ENCODE measurements around the gene PPARA.
A peak's percentile ranks its signal among the peaks of the same experiment; 100 is the strongest.
"Not testable (repeated sequence)": the region's sequence is repeated elsewhere in the genome, so short reads cannot be mapped to it uniquely, and the experiment has no call there.

Gene PPARA

DNA sequence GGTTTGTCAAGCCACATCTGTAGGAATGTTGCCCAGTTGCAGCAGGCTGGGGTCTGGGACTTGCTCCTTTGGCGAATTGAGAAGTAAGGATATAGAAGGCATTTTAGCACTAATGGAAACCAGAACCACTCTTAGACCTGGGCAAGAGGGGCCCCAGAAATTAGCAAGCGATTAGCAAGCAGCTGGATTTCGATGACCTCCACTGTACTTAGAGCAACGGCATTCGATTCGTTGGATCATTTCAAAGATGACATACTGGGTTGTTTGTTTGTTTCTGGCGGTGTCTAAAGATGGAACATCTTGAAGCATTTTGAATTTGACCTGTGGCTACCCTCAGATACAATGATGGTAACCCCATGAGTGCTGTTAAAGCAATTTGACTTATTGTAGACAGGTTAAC lies 100.9 kb downstream of the PPARA start:
- no peak for DNase-seq

DNA sequence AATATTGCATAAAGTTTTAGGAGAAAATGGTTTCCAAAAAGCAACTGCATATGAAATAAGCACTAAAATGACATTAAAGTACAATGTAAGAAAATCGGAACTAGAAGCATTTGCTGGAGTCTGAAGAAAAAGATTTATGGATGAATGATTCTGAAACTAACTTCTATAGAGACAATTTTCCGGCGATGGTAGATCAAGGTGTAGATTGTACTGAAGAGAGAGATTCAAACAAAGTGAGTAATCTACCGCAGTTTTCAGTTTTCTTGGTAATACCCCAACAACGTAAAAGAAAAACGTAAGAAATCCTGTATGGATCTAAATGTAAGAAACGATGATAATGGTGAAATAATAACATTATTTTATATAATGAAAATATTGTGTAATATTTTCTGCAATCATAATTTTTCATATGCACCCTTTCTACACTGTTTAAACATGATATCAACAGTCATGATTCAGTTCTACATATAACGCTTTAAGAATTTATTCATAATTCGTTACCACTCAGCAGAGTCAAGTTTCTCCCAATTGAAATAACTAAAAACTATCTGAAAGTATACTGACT lies 101.6 kb downstream of the PPARA start:
- no peak for DNase-seq

GRCh38 chr22:46256358-46256958 lies 106.1 kb downstream of the PPARA start:
- no peak for DNase-seq

DNA sequence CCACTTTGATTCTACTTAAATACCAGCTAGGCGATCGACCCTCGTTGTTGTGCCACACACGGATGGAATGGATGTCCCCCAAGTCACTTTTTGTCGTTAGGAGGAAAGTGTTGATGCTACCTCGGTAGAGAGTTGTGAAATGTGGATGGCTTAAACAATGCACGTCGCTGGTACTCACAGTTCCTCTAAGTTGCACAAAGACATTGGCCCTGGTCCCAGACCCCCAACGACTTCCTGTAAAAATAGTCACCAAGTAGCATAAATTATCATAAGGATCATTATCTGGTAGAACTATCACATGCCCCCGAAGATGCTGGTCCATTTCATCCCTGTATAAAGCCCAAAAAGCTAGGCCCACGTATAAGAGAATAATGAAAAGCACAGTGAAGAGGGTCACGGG lies 109.0 kb downstream of the PPARA start:
- peak; percentile 55 for DNase-seq

DNA sequence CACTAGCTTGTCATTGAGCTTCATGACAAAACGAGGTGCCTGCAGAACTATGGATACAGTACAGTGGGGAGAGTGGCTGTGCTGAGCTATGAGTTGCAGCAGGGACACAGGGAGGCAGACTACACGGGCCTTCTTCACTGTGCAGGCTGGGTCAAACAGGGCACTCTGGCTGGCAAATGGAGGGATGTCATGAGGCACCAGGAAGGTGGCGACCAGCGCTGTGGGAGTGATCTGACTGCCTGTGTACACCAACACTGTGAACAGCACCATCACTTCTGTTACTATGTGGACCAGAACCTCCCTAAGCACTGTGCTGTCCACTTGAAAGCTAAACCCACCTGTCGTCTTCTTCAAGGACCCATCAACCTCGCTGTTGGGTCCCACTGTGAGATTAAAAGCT lies 109.7 kb downstream of the PPARA start:
- DNase-seq: no peak

DNA sequence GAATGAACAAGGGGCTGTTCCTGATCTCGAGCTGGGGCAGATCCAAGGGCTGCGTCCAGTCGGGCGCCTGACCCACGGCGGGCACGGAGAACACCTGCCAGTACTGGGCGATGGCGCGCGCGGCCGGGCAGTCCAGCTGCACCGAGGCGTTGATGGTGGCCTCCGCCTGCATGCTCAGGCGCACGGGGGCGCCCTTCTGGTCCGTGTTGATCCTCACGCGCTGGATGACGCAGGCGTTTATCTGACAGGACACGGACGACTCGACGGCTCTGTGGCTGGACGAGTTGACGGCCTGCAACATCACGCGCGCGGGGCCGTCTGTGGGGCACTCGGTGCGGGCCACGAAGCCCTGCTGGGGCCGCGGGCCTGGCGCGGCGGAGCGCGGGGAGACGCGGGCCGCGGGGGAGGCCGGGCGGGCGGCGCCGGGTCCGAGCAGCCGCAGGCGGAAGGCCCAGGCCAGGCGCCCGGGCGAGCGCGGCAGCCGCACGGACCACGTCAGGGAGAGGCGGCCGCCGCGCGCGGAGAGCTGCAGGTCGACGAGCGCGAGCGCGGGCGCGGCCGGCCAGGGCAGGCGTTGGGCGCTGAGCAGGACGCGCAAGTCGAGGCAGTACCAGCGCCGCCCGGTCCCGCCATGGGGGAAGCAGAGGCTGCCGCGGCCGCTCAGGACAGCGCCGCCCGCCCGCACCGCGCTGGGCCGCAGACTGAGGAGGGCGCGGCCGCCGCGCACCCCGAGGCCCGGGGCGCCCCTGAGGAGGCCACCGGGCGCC lies 112.3 kb downstream of the PPARA start:
- no peak for DNase-seq

GRCh38 chr22:46263216-46263590 lies 112.9 kb downstream of the PPARA start, which contains the start of gene PKDREJ:
Gene PKDREJ (minus strand): TSS chr22:46263343. CDS start chr22:46263322, 21 bp downstream.
- DNase-seq: no peak

GRCh38 chr22:46264520-46264919 lies 114.2 kb downstream of the PPARA start:
- not testable (repeated sequence) for DNase-seq

DNA sequence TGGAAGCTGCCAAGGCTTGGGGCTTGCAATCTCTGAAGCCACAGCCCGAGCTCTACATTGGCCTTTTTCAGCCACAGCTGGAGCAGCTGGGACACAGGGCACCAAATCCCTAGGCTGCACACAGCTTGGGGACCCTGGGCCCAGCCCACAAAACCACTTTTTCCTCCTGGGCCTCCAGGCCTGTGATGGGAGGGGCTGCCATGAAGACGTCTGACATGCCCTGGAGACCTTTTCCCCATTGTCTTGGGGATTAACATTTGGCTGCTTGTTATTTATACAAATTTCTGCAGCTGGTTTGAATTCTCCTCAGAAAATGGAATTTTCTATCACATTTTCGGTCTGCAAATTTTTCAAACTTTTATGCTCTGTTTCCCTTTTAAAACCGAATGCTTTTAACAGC lies 115.3 kb downstream of the PPARA start:
- DNase-seq: not testable (repeated sequence)

GRCh38 chr22:46267431-46268279 lies 117.3 kb downstream of the PPARA start, which contains the start of gene TTC38:
Gene TTC38 (plus strand): TSS chr22:46268008. CDS start chr22:46268040, 32 bp downstream.
- DNase-seq: peak; percentile 14

DNA sequence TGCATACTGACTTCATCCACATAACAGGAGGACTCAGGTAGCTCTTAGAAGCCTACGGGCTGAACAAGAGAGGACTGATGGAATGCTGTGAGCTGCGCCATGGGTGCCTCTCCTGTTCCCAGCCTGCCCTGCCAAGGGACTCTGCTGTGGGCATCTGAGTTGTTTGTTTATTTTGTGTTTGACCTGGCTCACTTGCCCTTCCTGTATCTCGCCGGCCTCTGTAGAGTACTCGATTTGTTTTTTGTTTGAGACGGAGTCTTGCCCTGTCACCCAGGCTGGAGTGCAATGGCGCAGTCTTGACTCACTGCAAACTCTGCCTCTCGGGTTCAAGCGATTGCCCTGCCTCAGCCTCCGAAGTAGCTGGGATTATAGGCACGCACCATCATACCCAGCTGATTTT lies 119.2 kb downstream of the PPARA start:
- no peak for DNase-seq

DNA sequence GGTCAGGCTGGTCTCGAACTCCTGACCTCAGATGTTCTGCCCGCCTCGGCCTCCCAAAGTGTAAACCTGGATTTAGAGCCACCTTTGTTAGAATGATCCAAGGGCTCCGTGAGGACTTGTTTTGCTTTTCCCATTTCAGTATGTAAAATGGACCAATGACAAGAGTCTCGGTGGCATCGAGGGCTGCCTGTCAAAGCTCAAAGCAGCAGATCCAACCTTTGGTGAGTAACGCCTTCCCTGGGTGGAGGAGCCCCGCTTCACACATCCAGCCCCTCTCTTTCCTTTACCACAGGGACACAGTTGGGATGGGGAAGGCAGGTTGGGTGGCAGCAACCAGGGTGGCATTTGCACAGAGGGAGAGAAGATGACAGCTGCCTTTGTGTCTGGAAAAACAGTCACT lies 121.9 kb downstream of the PPARA start:
- no peak for DNase-seq

GRCh38 chr22:46272762-46273431 lies 122.6 kb downstream of the PPARA start:
- DNase-seq: no peak

- DNase-seq: no peak
These were observed 123.3 kb downstream of the PPARA start for GRCh38 chr22:46273432-46274148.

GRCh38 chr22:46274381-46274780 lies 124.1 kb downstream of the PPARA start:
- DNase-seq: no peak

GRCh38 chr22:46275455-46276122 lies 125.3 kb downstream of the PPARA start:
- no peak for DNase-seq

- no peak for DNase-seq
These were observed 126.2 kb downstream of the PPARA start for GRCh38 chr22:46276563-46276962.

- DNase-seq: no peak
These were observed 128.6 kb downstream of the PPARA start for GRCh38 chr22:46278656-46279645.

DNA sequence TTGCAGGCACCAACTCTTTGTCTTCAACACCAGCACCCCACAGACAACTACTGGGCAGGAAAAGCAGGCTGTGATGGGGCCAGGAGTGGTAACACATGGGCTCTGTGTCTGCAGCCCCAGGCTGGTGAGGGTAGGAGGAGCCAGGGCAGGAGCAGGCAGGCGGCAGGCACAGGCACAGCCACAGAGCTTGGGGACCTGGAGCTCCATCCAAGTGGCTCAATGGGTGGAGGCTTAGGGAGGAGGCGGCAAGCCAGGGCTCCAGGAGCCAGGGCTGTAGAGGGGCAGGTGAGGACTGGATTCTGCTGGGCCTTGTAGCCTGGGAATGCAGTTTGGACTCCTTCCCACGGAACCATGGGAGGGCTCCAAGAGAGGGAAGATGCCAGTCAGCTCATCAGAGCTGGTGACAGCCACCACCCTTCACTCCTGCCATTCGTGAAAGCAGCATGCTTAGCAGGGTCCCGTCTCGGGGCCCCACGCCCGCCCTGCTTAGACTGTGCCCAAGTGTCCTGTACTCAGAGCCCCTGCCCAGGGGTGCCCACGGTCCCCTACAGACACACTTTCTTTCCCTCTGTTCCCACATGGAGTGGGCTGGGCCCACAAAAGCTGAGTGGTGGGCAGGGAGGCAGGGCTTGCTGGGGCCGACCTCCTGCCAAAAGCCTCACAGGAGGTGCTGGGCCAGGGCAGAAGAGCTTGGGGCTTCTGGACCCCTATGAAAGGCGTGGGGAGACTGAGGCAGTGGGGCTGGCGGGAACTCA lies 129.9 kb downstream of the PPARA start:
- no peak for DNase-seq

All from GF-D8 (cell line).